HG02852 (cell line): ENCODE measurements around the gene METTL17.
"Not testable (repeated sequence)": the region's sequence is repeated elsewhere in the genome, so short reads cannot be mapped to it uniquely, and the experiment has no call there.

Experiments
- ATAC-seq: cut with Tn5 transposase; IDR thresholded peaks from one replicate; pipeline ENCODE4 v1.9.1; 2021; ENCODE audit warnings: mild to moderate bottlenecking, moderate library complexity; ENCODE audit not compliant: unreplicated experiment

METTL17 gene

GRCh38 chr14:20989787-20990600 lies at the start of gene METTL17:
Gene METTL17 (plus strand): TSS chr14:20989980. CDS start chr14:20990003, 23 bp downstream.
- ATAC-seq: peak; percentile 97

GRCh38 chr14:20945146-20945545 lies 44.6 kb upstream of the METTL17 start:
- ATAC-seq: not testable (repeated sequence)

- not testable (repeated sequence) for ATAC-seq
Measured at GRCh38 chr14:20946707-20947106, 43.1 kb upstream of the METTL17 start.

GRCh38 chr14:20954736-20955537 lies 34.8 kb upstream of the METTL17 start, which contains the start of gene RNASE2:
Gene RNASE2 (plus strand): TSS chr14:20955487. CDS start chr14:20955772, 285 bp downstream.
- not testable (repeated sequence) for ATAC-seq

- not testable (repeated sequence) for ATAC-seq
Measured at GRCh38 chr14:20955538-20955873, 34.3 kb upstream of the METTL17 start.

- ATAC-seq: no peak
Measured at GRCh38 chr14:20956376-20956976, 33.3 kb upstream of the METTL17 start.

- ATAC-seq: not testable (repeated sequence)
Measured at GRCh38 chr14:20958946-20959345, 30.8 kb upstream of the METTL17 start.

GRCh38 chr14:20969336-20969735 lies 20.4 kb upstream of the METTL17 start:
- no peak for ATAC-seq

GRCh38 chr14:20970647-20970982 lies 19.2 kb upstream of the METTL17 start:
- peak; percentile 22 for ATAC-seq

GRCh38 chr14:20970983-20971704 lies 18.6 kb upstream of the METTL17 start:
- ATAC-seq: peak; percentile 94

GRCh38 chr14:20971705-20972021 lies 18.1 kb upstream of the METTL17 start:
- peak; percentile 30 for ATAC-seq

- no peak for ATAC-seq
Measured at GRCh38 chr14:20973501-20973900, 16.3 kb upstream of the METTL17 start.

GRCh38 chr14:20976291-20976690 lies 13.5 kb upstream of the METTL17 start:
- no peak for ATAC-seq

- ATAC-seq: no peak
Measured at GRCh38 chr14:20978687-20979086, 11.1 kb upstream of the METTL17 start.

GRCh38 chr14:20980906-20981305 lies 8.9 kb upstream of the METTL17 start:
- no peak for ATAC-seq

- ATAC-seq: no peak
Measured at GRCh38 chr14:20982646-20983369, 7.0 kb upstream of the METTL17 start.

- ATAC-seq: not testable (repeated sequence)
Measured at GRCh38 chr14:20985650-20986049, 4.1 kb upstream of the METTL17 start.

- no peak for ATAC-seq
Measured at GRCh38 chr14:20986811-20987210, 3.0 kb upstream of the METTL17 start.

- no peak for ATAC-seq
Measured at GRCh38 chr14:20988717-20989470, 886 bp upstream of the METTL17 start.

- no peak for ATAC-seq
Measured at GRCh38 chr14:20989471-20989786, 351 bp upstream of the METTL17 start.
